T-cell (primary cell): Measurements from ENCODE around the gene TMUB1. TPM values are rescaled to one million over a fixed set of nuclear protein-coding genes. Genes with fewer than 3 reads are reported as not detected.

Experiments used
- ATAC-seq, 4 experiments: fragments of 200-7000 bp in 3 of 4; fragments of 150-1000 bp in 1 of 4; cut with Tn5 transposase; replicated peaks in 1 of 4; 1 replicate in 3 of 4; 2 replicates in 1 of 4; pipeline ENCODE4 v1.10.0; 2021; ENCODE audit warnings: moderate library complexity in 3 of 4, mild to moderate bottlenecking in 2 of 4, moderate number of reproducible peaks in 1 of 4
- CTCF ChIA-PET, 2 donors: fragments of 300-600 bp; sonication (Branson Sonifier 250); formaldehyde crosslinking; loops; one replicate each; lab custom pipeline; 2022; ENCODE audit warnings: antibody characterized with exemption in 2 of 2; lab: Charles Lee
- POLR2A ChIA-PET, 2 donors: fragments of 300-600 bp; sonication (Branson Sonifier 250); formaldehyde crosslinking; loops; one replicate each; lab custom pipeline; 2022; ENCODE audit warnings: antibody characterized with exemption in 2 of 2; lab: Charles Lee
- DNase-seq, 35 experiments: peaks; one replicate each; pipeline versions ENCODE4 v3.0.0 to v3.0.0-alpha.2; 2013 to 2023
- H3K27ac ChIP-seq: one replicate; pipeline ENCODE4 v1.5.1; 2013; ENCODE audit warnings: low read length
- H3K27me3 ChIP-seq, 2 experiments: replicated peaks in 1 of 2; 1 replicate in 1 of 2; 2 replicates in 1 of 2; pipeline versions ENCODE4 v1.6.1 to v1.7.0; 2013; ENCODE audit warnings: low read length in 1 of 2, mixed read lengths in 1 of 2; ENCODE audit not compliant: control insufficient read depth in 2 of 2, insufficient read depth in 2 of 2; ENCODE audit errors: extremely low read depth in 1 of 2
- H3K36me3 ChIP-seq, 2 donors: 1 replicate in 1 of 2; 2 replicates in 1 of 2; pipeline versions ENCODE4 v1.6.1 to v1.7.0; 2013; ENCODE audit warnings: low read length in 1 of 2; ENCODE audit not compliant: control insufficient read depth in 2 of 2, insufficient read depth in 1 of 2; ENCODE audit errors: extremely low read depth in 1 of 2
- H3K4me1 ChIP-seq, 2 experiments: 1 replicate in 1 of 2; 2 replicates in 1 of 2; pipeline versions ENCODE4 v1.6.1 to v1.7.0; 2013; ENCODE audit warnings: low read length in 2 of 2, mixed read lengths in 1 of 2; ENCODE audit not compliant: insufficient read depth in 2 of 2, control insufficient read depth in 1 of 2; ENCODE audit errors: extremely low read depth in 1 of 2
- H3K4me3 ChIP-seq, 2 donors: 1 replicate in 1 of 2; 2 replicates in 1 of 2; pipeline versions ENCODE4 v1.5.1 to v1.7.0; 2013; ENCODE audit warnings: mild to moderate bottlenecking in 2 of 2, low read length in 1 of 2, moderate library complexity in 1 of 2; ENCODE audit not compliant: control insufficient read depth in 1 of 2; ENCODE audit errors: extremely low read depth in 1 of 2
- H3K9me3 ChIP-seq: 2 replicates; pipeline ENCODE4 v1.7.0; 2013
- H3K27ac Mint-ChIP-seq, 2 donors: one replicate each; pipeline ENCODE4 v1.8.0; 2020 to 2021; ENCODE audit warnings: mild to moderate bottlenecking in 2 of 2, mixed read lengths in 2 of 2
- H3K27me3 Mint-ChIP-seq, 2 donors: one replicate each; pipeline ENCODE4 v1.8.0; 2021 to 2022; ENCODE audit warnings: mixed read lengths in 2 of 2
- H3K36me3 Mint-ChIP-seq: one replicate; pipeline ENCODE4 v1.8.0; 2021; ENCODE audit warnings: mixed read lengths
- H3K4me1 Mint-ChIP-seq, 3 donors: one replicate each; pipeline ENCODE4 v1.8.0; 2020 to 2022; ENCODE audit warnings: mixed read lengths in 3 of 3, mild to moderate bottlenecking in 1 of 3
- H3K4me3 Mint-ChIP-seq, 3 donors: one replicate each; pipeline ENCODE4 v1.8.0; 2020 to 2022; ENCODE audit warnings: mild to moderate bottlenecking in 3 of 3, mixed read lengths in 3 of 3, moderate library complexity in 3 of 3
- H3K9me3 Mint-ChIP-seq, 3 donors: one replicate each; pipeline ENCODE4 v1.8.0; 2020 to 2022; ENCODE audit warnings: mixed read lengths in 3 of 3
- WGBS: methylation state at CpG from one replicate; pipeline ENCODE4 v1.1.5; 2013; ENCODE audit warnings: missing lambda C conversion rate; ENCODE audit not compliant: insufficient coverage; 5-methylcytosine and 5-hydroxymethylcytosine counted together
- total RNA-seq, 35 experiments: library from RNA in 6 of 35; stranded (reverse) in 6 of 35; fragments of 120-200 nt in 1 of 35; gene quantifications; one replicate each; pipeline versions ENCODE4 v1.2.1 to v1.2.4 and lab custom pipeline; 2013 to 2026

The TMUB1 gene
- total RNA-seq, 5 donors from 2014 or later (not counting 1 experiment from before 2014, with no cell fraction given), result 44.0 to 67.0 (median 56.5) TPM

DNA sequence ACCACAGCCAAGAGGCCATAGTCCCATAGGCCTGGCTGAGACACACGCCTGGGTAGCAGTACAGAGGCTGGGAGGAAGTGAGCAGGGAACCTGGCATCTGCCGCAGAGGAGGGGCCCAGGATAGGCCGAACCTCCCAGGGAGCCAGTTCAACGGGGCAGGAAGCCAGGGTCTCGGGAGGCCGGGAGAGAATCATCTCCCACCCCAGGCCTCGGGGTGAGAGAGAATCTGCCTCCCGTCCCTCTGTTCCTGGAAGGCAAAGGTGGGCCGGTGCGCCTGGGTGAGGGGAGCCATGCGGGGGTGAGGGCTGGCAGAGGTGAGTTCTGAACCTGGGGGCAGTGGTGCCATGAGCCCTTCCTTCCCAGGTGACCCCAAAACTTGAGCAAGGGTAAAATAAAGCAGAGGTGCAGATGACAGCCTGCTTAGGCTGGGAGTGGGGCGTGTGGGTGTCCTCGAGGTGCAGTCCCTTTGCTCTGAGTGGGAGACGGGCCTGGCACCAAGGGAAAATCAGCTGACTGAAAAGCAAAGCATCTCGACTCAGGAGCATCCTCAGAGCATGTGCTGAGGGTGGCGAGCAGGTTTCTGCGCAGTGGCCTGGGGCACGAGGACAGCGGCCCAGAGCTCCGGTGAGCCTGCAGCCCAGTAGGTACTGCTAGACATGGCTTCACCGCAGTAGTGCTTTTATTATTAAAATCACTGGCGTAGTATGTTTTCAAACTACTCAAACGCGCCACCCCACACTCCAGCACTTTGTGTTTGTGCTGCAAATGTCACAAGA lies 18.5 kb upstream of the TMUB1 start:
- peaks cover 0 to 3% of the 10 kb centered on the region in 2 donors for H3K36me3 ChIP-seq
- no peak for DNase-seq
- H3K27ac Mint-ChIP-seq, result no peak overlapping the region
- H3K9me3 ChIP-seq, result no peaks in the 10 kb centered on the region
- no peaks in the 10 kb centered on the region for H3K4me1 Mint-ChIP-seq
- H3K27ac ChIP-seq, result no peak overlapping the region
- WGBS, result 93% methylated on average over 15 of the region's 24 CpGs
- ChIA-PET POLR2A (interaction anchor here in 1 of 2 donors (0.7 kb wide), 1 partner anchor 17 kb away, joined by 4 read pairs; no protein-coding TSS in a partner anchor), CTCF (no interaction called here)
- H3K36me3 Mint-ChIP-seq, result peaks cover 6% of the 10 kb centered on the region
- H3K4me3 ChIP-seq, result no peak overlapping the region
- no peaks in the 10 kb centered on the region for H3K9me3 Mint-ChIP-seq
- H3K27me3 ChIP-seq, result no peaks in the 10 kb centered on the region
- H3K4me3 Mint-ChIP-seq, result no peak overlapping the region
- H3K27me3 Mint-ChIP-seq, result no peaks in the 10 kb centered on the region
- no peak for ATAC-seq
- H3K4me1 ChIP-seq, result no peaks in the 10 kb centered on the region

DNA sequence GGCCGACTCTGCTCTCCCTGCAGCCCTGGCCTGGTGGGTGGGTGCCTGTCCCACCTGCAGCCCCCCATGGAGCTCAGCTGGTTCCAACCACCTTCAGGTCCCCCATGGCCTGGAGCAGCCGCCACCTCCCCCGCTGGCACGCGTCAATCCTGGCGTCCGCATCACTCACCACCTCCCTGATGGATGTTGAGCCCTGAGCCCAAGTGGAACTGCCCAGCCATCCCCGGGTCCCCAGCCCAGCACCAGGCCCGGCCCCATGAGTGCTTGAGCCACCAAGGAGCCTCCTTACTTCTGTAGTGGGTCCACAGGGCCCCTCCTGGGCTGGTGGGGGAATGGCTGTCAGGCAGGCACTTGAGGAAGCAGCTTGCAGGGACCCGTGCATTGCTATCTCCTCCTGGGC lies 17.6 kb upstream of the TMUB1 start:
- H3K4me3 Mint-ChIP-seq, result no peak overlapping the region
- POLR2A ChIA-PET, result no interaction called here
- Histone ChIP-seq H3K27me3 (no peaks in the 10 kb centered on the region), H3K36me3 (peaks cover 0 to 3% of the 10 kb centered on the region in 2 donors), H3K9me3 (no peaks in the 10 kb centered on the region), H3K4me3 (no peak overlapping the region), H3K27ac (no peak overlapping the region), H3K4me1 (peaks cover 0 to 4% of the 10 kb centered on the region in 2 experiments)
- H3K9me3 Mint-ChIP-seq, result no peaks in the 10 kb centered on the region
- H3K27ac Mint-ChIP-seq, result no peak overlapping the region
- H3K4me1 Mint-ChIP-seq, result peaks cover 0 to 2% (median 2%) of the 10 kb centered on the region in 3 donors
- DNase-seq (no peak), ATAC-seq (no peak)
- CTCF ChIA-PET, result no interaction called here
- H3K27me3 Mint-ChIP-seq, result no peaks in the 10 kb centered on the region
- WGBS, result 90% methylated on average over 9 of the region's 10 CpGs
- H3K36me3 Mint-ChIP-seq, result peaks cover 6% of the 10 kb centered on the region

DNA sequence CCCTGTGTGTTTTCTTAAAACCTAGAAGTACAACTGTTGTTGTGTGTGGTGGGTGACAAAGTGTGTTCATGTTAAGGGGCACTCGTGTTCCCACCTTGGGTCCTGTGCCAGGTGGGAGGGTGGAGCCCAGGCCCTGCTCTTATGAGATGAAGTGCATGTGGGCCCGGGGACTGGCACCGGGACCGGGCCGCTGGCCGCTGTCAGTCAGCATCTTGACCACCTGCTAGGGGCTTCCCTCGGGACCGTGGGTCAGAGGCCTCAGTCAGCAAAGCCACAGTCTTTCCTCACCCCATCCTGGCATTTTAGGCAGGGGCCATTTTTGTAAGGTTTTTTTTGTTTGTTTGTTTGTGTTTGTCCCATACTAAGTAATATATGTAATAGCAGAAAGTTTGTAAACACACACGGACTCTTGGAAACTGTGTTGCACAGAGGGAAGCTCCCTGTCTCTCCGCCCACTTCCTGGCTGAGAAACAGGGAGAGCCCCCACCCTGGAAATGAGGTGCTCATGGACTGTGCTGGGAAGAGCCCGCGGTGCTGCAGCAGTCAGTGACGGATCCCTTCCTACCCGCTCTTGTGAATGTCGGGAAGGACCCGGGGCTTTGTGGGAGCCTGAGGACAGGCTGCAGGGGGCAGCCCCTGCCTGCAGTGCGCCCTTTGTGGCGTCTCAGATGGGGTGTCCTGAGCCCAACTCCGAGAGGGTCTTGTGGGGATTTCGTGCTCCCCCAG lies 16.4 kb upstream of the TMUB1 start:
- Mint-ChIP-seq H3K36me3 (peaks cover 6% of the 10 kb centered on the region), H3K27ac (no peak overlapping the region), H3K27me3 (no peaks in the 10 kb centered on the region), H3K9me3 (no peaks in the 10 kb centered on the region), H3K4me1 (peaks cover 0 to 8% (median 3%) of the 10 kb centered on the region in 3 donors), H3K4me3 (no peak overlapping the region)
- ATAC-seq (no peak), DNase-seq (no peak)
- Histone ChIP-seq H3K4me1 (peaks cover 0 to 10% of the 10 kb centered on the region in 2 experiments), H3K27ac (no peak overlapping the region), H3K4me3 (no peak overlapping the region), H3K9me3 (no peaks in the 10 kb centered on the region), H3K27me3 (no peaks in the 10 kb centered on the region), H3K36me3 (peaks cover 0 to under 1% of the 10 kb centered on the region in 2 donors)
- ChIA-PET CTCF (interaction anchor here in 1 of 2 donors (0.5 kb wide), 1 partner anchor 320 kb away, joined by 3 read pairs; no protein-coding TSS in a partner anchor), POLR2A (no interaction called here)
- WGBS, result 90% methylated on average over 12 of the region's 20 CpGs

DNA sequence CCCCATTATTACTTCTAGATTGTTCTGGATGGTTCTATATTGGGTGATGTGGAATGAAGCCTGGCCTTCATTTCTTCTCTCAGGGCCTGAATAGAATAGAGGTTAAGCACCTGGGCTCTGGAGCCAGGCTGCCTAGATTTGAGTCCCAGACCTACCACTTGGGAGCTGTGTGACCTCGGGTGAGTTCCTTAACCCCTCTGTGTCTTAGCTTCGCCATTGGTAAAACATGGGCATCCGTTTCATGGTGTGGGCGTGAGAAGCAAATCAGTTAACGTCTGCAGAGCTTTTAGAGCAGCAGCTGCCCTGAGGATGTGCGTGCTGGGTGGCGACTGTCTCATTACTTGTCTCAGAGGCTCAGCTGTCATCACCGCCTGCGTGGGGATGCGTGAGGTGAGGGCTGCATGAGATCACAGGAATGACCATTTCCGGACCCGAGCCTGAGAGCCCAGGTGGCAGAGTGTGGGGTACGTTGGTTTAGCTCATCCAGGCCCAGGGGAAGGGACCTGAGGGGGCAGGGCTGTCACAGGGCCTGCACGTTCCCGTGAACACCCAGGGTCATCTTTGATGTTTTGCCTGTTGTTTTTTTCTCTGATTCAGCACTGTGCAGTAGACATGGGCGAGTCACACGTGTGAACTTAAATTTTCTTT lies 12.7 kb upstream of the TMUB1 start:
- peak in 2 of 4 experiments; percentile 32 to 58 for ATAC-seq

DNA sequence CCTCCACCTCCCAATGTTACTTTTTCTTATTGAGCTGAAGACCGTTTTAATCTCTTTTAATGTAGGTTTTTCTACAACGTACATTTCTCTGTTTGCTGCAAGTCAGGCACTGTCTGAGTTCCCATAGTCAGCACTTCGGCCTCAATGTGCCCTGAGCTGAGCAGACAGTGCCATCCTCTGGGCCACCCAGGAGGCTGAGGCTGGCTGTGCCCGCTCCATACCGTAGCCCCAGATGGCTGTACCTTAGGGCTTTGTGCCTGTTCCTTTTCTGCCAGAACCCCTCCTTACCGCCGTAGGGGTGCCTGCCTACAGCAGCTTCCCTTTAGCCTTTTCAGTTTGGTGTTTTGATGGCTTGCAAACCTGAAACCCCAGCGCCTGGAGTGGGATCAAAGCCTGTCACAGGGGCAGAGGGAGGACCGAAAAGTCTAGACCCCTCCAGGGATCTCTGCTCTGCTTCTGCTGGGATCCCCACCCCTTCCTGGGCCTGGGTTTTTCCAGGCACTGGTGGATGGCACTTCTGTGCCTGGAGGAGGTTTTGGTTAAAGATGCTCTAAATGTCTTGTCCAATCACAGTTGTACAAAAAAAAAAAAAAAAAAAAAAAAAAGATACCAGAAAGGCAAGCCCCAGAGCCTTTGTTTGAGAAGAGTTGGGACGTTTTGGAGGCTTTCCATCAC lies 12.0 kb upstream of the TMUB1 start:
- H3K27me3 Mint-ChIP-seq, result no peaks in the 10 kb centered on the region
- Histone ChIP-seq H3K4me3 (no peak overlapping the region), H3K4me1 (peaks cover 0 to 10% of the 10 kb centered on the region in 2 experiments), H3K9me3 (no peaks in the 10 kb centered on the region), H3K27me3 (peaks cover 0 to 1% of the 10 kb centered on the region in 2 experiments), H3K27ac (peak overlapping the region; percentile 29), H3K36me3 (no peaks in the 10 kb centered on the region)
- no peak overlapping the region for H3K4me3 Mint-ChIP-seq
- H3K9me3 Mint-ChIP-seq, result no peaks in the 10 kb centered on the region
- no peak overlapping the region for H3K27ac Mint-ChIP-seq
- ATAC-seq (peak in 1 of 4 experiments; percentile 50), DNase-seq (peak in 1 of 35 experiments; percentile 25)
- WGBS, result 90% methylated on average over 4 of the region's 10 CpGs
- no peaks in the 10 kb centered on the region for H3K36me3 Mint-ChIP-seq
- CTCF ChIA-PET, result interaction anchor here in 1 of 2 donors (0.6 kb wide), 2 partner anchors 33 to 68 kb away, joined by 3 to 5 read pairs; no protein-coding TSS in a partner anchor
- peaks cover 0 to 11% (median 8%) of the 10 kb centered on the region in 3 donors for H3K4me1 Mint-ChIP-seq
- POLR2A ChIA-PET, result no interaction called here

More for the DNA sequence above, 12.7 kb upstream of the TMUB1 start:
- no peaks in the 10 kb centered on the region for H3K9me3 ChIP-seq
- peak overlapping the region; percentile 29 for H3K27ac ChIP-seq
- ChIA-PET CTCF (no interaction called here), POLR2A (interaction anchor here in 1 of 2 donors (0.7 kb wide), 1 partner anchor 964 kb away, joined by 4 read pairs; no protein-coding TSS in a partner anchor)
- Mint-ChIP-seq H3K27me3 (no peaks in the 10 kb centered on the region), H3K36me3 (no peaks in the 10 kb centered on the region), H3K4me3 (no peak overlapping the region), H3K9me3 (no peaks in the 10 kb centered on the region), H3K27ac (peak overlapping the region in 1 of 2 donors; percentile 73), H3K4me1 (peaks cover 0 to 11% (median 8%) of the 10 kb centered on the region in 3 donors)
- H3K4me1 ChIP-seq, result peaks cover 0 to 10% of the 10 kb centered on the region in 2 experiments
- H3K36me3 ChIP-seq, result no peaks in the 10 kb centered on the region
- DNase-seq, result peak in 1 of 35 experiments; percentile 34
- WGBS, result 78% methylated on average over 14 of the region's 17 CpGs
- no peaks in the 10 kb centered on the region for H3K27me3 ChIP-seq
- H3K4me3 ChIP-seq, result no peak overlapping the region
